HUES6 (cell line): ENCODE results near the gene MROH7.
"Not testable (repeated sequence)": the region's sequence is repeated elsewhere in the genome, so short reads cannot be mapped to it uniquely, and the experiment has no call there.

ENCODE experiments used
- H3K27ac ChIP-seq: 2 replicates; pipeline ENCODE4 v1.7.0; 2013; ENCODE audit warnings: low read depth, mild to moderate bottlenecking, low read length, inconsistent platforms
- H3K27me3 ChIP-seq: 2 replicates; pipeline ENCODE4 v1.6.1; 2013; ENCODE audit warnings: low read length; ENCODE audit not compliant: control insufficient read depth, insufficient read depth
- H3K36me3 ChIP-seq: 2 replicates; pipeline ENCODE4 v1.6.1; 2013; ENCODE audit warnings: low read length; ENCODE audit not compliant: control insufficient read depth, insufficient read depth
- H3K4me1 ChIP-seq: 2 replicates; pipeline ENCODE4 v1.6.1; 2013; ENCODE audit warnings: low read length; ENCODE audit not compliant: control insufficient read depth, insufficient read depth
- H3K4me3 ChIP-seq: 2 replicates; pipeline ENCODE4 v1.5.1; 2013; ENCODE audit warnings: low read depth, low read length
- H3K9ac ChIP-seq: one replicate; pipeline ENCODE4 v1.6.1; 2013; ENCODE audit warnings: mild to moderate bottlenecking, low read length
- H3K9me3 ChIP-seq: 2 replicates; pipeline ENCODE4 v1.6.1; 2013; ENCODE audit warnings: low read depth, low read length; ENCODE audit not compliant: control insufficient read depth, insufficient read depth

MROH7 gene

DNA sequence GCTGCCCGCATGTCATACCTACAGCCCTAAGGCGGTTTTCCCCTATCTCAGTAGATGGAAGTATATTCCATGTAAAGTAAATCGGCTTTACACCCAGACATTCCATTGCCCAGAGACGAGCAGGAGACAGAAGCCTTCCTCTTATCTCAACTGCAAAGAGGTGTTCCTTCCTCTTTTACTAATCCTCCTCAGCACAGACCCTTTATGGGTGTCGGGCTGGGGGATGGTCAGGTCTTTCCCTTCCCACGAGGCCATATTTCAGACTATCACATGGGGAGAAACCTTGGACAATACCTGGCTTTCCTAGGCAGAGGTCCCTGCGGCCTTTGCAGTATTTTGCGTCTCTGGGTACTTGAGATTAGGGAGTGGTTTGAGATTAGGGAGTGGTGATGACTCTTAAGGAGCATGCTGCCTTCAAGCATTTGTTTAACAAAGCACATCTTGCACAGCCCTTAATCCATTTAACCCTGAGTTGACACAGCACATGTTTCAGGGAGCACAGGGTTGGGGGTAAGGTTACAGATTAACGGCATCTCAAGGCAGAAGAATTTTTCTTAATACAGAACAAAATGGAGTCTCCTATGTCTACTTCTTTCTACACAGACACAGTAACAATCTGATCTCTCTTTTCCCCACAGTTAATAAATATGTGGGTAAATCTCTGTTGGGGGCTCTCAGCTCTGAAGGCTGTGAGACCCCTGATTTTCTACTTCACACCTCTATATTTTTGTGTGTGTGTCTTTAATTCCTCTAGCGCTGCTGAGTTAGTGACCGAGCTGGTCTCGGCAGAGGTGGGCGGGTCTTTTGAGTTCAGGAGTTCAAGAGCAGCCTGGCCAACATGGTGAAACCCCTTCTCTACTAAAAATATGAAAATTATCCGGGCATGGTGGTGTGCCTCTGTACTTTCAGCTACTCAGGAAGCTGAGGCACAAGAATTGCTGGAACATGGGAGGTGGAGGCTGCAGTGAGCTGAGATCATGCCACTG is 4.8 kb upstream of the MROH7 start:
- not testable (repeated sequence) for H3K4me3 ChIP-seq, H3K4me1 ChIP-seq, H3K27me3 ChIP-seq, H3K36me3 ChIP-seq, H3K9ac ChIP-seq, H3K27ac ChIP-seq
- H3K9me3 ChIP-seq = peaks cover 16% of the 10 kb centered on the region

DNA sequence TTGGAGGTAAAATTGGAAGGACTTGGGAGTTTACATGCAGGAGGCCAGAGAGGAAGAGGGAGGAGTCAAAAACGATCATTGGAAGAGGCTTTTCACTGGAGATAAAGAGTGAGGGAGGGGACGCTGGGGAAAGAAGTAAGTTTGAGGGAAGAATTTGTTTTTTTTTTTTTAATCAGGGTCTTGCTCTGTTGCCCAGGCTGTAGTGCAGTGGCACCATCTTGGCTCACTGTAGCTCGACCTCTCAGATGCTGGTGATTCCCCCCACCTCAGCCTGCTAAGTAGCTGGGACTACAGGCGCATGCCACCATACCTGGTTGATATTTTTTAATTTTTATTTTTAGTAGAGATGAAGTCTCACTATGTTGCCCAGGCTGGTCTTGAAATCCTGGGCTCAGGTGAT is 1.2 kb upstream of the MROH7 start:
- H3K9ac ChIP-seq = no peak overlapping the region
- no peaks in the 10 kb centered on the region for H3K4me1 ChIP-seq
- H3K27ac ChIP-seq = no peak overlapping the region
- H3K27me3 ChIP-seq = no peaks in the 10 kb centered on the region
- no peaks in the 10 kb centered on the region for H3K36me3 ChIP-seq
- H3K9me3 ChIP-seq = peaks cover 25% of the 10 kb centered on the region
- no peak overlapping the region for H3K4me3 ChIP-seq

DNA sequence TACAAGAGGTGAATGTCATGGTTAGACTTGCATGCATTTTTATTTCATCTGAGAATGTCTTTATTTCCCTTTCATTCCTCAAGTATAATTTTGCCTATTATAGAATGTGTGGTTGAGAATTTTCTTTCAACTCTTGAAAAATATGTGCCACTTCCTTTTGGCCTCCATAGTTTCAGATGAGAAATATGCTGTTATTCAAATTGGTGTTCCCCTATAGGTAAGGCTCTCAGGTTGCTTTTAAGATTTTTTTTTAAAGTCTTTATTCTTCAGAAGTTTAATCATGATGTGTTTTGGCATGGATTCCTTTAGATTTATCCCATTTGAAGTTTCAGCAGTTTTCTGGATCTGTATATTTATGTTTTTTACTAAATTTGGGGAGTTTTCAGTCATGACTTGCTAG is 2.1 kb downstream of the MROH7 start:
- H3K36me3 ChIP-seq = no peaks in the 10 kb centered on the region
- peaks cover 16% of the 10 kb centered on the region for H3K9me3 ChIP-seq

DNA sequence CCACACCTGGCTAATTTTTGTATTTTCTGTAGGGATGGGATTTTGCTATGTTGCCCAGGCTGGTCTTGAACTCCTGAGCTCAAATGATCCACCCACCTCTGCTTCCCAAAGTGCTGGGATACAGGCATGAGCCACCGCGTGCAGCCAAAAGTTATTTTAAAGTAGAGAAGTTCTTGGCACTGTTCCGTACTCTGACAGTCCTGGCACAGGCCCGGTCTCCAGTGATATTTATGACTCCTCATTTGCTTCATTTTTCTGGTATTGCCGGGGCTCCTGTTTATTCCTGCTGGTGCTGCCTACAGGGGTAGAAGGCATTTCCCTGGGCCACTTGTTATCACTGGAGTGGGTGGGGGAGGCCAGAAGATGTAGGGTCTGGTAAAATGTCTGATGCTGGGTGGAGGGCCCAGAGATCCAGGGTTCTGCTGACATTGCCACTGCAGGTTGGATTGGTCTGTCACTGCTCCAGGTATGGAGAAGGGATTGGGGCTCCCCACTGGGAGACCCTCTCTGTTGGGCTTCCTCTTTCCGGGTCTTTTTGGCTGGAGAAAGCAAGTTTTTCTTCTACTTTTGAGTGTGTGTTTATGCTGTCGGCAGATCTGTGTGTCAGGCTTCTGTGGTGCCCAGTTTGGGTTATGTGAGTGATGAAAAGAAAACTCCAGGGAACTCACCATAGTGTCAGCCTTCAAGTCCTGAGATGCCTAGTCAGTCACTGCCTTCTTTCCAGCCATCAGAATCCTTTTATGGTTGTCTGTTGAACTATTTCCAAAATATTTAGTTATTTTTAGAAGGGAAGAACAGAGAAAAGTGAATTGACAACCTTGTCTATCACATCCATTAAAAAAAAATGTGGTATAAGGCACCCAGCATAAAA is 4.5 kb downstream of the MROH7 start:
- Histone ChIP-seq H3K4me3 (no peak overlapping the region), H3K9ac (no peak overlapping the region), H3K27me3 (no peaks in the 10 kb centered on the region; the same call in 1 of the 2 replicates), H3K4me1 (no peaks in the 10 kb centered on the region), H3K9me3 (peaks cover 16% of the 10 kb centered on the region), H3K27ac (no peak overlapping the region), H3K36me3 (no peaks in the 10 kb centered on the region)

More for the DNA sequence above, 2.1 kb downstream of the MROH7 start:
- Histone ChIP-seq H3K4me1 (no peaks in the 10 kb centered on the region), H3K27me3 (no peaks in the 10 kb centered on the region), H3K4me3 (no peak overlapping the region), H3K9ac (no peak overlapping the region), H3K27ac (no peak overlapping the region)

DNA sequence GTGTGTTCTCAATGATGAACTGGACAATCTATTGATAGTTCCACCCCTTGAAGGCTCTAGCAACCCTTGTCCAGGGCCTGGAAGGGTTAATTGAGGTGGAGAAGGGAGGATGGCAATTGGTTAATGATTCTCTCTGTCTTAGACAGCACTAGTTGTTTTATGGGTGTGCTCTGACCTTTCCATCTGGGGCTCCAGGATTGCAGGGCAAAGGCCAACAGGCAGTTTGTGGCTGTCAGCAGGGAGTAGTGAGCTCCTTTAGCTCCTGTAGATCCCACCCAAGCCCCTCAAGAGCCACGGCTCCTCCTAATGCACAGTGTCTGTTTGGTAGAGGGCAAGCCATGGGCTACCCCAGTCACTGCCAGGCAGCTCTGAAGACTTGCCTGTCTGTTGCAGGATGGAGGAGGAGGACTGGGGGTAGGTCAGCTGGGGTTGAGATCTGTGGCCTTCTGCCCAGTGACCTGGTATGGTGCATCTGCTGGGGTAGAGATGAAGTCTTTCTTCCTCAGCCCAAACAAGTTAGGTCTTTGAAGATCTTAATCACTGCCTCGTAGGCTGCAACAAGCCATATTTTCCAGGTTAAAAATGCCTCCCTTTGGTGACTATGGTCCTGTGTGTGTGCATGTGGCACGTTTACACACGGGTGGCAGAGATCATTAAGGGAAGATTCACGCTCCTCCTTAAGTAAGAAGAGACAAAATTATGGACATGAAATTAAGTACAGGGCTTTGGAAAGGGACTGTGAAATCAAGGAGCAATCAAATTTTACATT is 7.7 kb downstream of the MROH7 start:
- no peak overlapping the region for H3K9ac ChIP-seq
- no peak overlapping the region for H3K27ac ChIP-seq
- no peaks in the 10 kb centered on the region for H3K4me1 ChIP-seq
- no peak overlapping the region for H3K4me3 ChIP-seq
- no peaks in the 10 kb centered on the region for H3K36me3 ChIP-seq
- H3K9me3 ChIP-seq = peaks cover 5% of the 10 kb centered on the region; the same call in 1 of the 2 replicates
- H3K27me3 ChIP-seq = no peaks in the 10 kb centered on the region; the same call in 1 of the 2 replicates

DNA sequence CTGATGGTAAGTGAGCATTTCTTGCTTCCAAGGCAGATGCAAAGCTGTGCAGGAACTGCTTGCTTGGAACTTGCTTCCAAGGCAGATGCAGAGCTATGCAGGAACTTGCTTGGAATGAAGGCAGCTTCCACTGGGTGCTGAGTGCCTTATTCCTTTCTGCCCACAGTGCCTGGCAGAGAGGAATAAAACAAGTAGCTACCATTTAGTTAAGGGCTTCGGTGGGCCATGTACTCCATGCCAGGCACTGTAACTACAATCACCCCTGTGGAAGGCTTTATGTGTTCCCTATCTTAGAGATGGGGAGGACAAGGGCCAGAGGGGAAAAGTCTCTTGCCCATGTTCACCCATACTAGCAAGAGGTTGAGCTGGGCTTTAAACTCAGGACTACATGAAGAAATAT is 8.3 kb downstream of the MROH7 start:
- Histone ChIP-seq H3K9ac (no peak overlapping the region), H3K4me3 (no peak overlapping the region), H3K27ac (no peak overlapping the region)

DNA sequence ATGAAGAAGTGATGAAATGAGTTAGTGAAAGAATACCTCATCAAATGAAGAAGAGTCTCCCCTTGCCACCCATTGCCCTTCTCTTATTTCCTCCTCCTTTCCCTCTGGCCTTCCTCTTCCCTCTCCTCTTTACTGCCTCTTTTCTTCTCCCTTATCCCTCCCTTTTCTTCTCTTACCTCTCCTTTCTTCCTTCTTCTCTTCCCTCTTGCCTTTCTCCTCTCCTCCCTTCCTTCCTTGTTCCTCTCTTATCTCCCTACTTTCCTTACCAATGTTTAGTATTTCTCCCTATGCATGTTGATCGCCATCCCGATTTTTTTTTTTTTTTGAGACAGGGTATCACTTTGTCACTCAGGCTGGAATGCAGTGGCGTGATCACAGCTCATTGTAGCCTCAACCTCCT is 8.8 kb downstream of the MROH7 start:
- H3K4me1 ChIP-seq = no peaks in the 10 kb centered on the region
- no peak overlapping the region for H3K27ac ChIP-seq
- no peak overlapping the region for H3K9ac ChIP-seq
- H3K9me3 ChIP-seq = no peaks in the 10 kb centered on the region
- H3K27me3 ChIP-seq = no peaks in the 10 kb centered on the region; the same call in 1 of the 2 replicates
- H3K36me3 ChIP-seq = no peaks in the 10 kb centered on the region
- H3K4me3 ChIP-seq = no peak overlapping the region

More for the DNA sequence above, 8.3 kb downstream of the MROH7 start:
- H3K4me1 ChIP-seq = no peaks in the 10 kb centered on the region
- no peaks in the 10 kb centered on the region for H3K36me3 ChIP-seq
- peaks cover under 1% of the 10 kb centered on the region; the same call in 1 of the 2 replicates for H3K9me3 ChIP-seq
- H3K27me3 ChIP-seq = no peaks in the 10 kb centered on the region; the same call in 1 of the 2 replicates

DNA sequence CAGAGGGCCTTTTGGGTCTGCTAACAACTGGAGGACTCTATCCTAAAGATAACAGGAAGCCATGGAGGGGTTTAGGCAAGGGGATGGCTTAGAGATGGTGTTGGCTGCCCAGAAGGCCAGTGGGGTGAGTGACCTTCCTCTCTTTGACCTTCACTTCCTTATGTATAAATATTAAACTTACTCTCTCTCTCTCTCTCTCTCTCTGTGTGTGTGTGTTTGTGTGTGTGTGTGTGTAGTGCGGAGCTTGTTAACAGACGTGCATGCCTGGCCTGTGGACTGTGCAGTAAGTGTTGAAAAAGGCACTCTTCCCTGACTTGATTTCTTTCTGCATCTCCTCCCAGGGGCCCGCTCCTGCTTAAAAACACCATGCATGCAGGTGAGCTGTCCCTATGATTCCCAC is 10.0 kb downstream of the MROH7 start:
- Histone ChIP-seq H3K27ac (no peak overlapping the region), H3K27me3 (no peaks in the 10 kb centered on the region; the same call in 1 of the 2 replicates), H3K9me3 (no peaks in the 10 kb centered on the region), H3K9ac (no peak overlapping the region), H3K4me3 (no peak overlapping the region), H3K4me1 (no peaks in the 10 kb centered on the region), H3K36me3 (no peaks in the 10 kb centered on the region)

DNA sequence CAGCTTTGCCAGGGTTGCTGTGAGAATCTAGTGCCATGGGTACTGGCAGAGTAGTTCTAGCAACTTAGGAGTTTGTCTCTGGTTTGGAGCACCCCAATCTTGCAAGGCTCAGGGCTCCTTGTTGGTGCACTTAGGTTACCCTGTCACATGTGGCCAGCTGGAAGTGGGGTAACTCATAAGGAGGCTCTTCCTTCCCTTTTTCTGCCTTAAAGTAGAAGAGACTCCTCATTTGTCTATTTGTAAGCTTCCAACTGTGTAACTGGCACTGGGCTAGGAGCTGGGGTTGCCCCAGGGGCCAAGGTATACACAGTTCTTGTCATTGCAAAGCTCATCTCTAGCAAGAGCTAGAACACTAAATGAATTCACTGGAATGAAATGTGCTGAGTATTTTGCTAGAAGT is 10.6 kb downstream of the MROH7 start:
- no peaks in the 10 kb centered on the region; the same call in 1 of the 2 replicates for H3K27me3 ChIP-seq
- no peaks in the 10 kb centered on the region for H3K36me3 ChIP-seq
- H3K4me3 ChIP-seq = no peak overlapping the region
- no peaks in the 10 kb centered on the region for H3K4me1 ChIP-seq
- no peaks in the 10 kb centered on the region for H3K9me3 ChIP-seq
- H3K27ac ChIP-seq = no peak overlapping the region
- H3K9ac ChIP-seq = no peak overlapping the region

DNA sequence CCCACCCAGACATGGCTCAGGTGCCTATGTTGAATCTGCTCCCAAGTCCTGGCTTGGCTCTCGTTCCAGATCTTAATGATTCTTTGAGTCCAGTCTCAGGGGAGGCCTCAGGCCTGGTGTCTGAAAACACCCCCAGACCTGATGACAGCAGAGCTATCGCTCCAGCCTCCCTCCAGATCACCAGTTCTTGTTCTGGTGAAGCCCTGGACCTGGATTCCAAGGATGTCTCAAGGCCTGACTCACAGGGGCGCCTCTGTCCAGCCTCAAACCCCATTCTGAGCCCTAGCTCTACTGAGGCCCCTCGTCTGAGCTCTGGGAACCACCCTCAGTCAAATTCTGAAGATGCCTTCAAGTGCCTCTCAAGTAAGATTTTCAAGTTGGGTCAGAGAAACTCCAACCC is 11.4 kb downstream of the MROH7 start:
- Histone ChIP-seq H3K9me3 (0 out of 2 replicates have a peak, but pooled peaks cover 1% of the 10 kb centered on the region), H3K4me3 (no peak overlapping the region), H3K4me1 (no peaks in the 10 kb centered on the region), H3K27me3 (no peaks in the 10 kb centered on the region; the same call in 1 of the 2 replicates), H3K9ac (no peak overlapping the region), H3K36me3 (no peaks in the 10 kb centered on the region), H3K27ac (no peak overlapping the region)
